Tracheal epithelial cell (primary cell): ENCODE results near the gene EPB41L5. TPM values are rescaled to one million over a fixed set of nuclear protein-coding genes. Genes with fewer than 3 reads are reported as not detected.

Experiments
- total RNA-seq: library from RNA; depleted of rRNA; stranded (reverse); fragments of >200 nt; gene quantifications from 2 replicates; pipeline ENCODE4 v1.2.1, GENCODE V29; 2014

EPB41L5 gene
- total RNA-seq, result 24.7 and 30.8 TPM in 2 replicates

GRCh38 chr2:120012771-120013596 is at the start of gene EPB41L5:
Gene EPB41L5, plus strand, starts transcription at chr2:120013077. Its CDS starts 6,008 bp downstream, at chr2:120019085.

GRCh38 chr2:120223034-120223912 is 210.4 kb downstream of the EPB41L5 start, which contains the start of gene TMEM185B:
Gene TMEM185B, minus strand, starts transcription at chr2:120223400. Its CDS starts 424 bp downstream, at chr2:120222976.

Other genes with a start within 250 kb of the EPB41L5 start
- 28.7 and 31.1 TPM in 2 replicates for gene TMEM185B, start 210.3 kb downstream of the EPB41L5 start, total RNA-seq
- gene RALB, start 239.8 kb downstream of the EPB41L5 start, total RNA-seq, result 43.7 and 63.1 TPM in 2 replicates